MM.1S (cell line): ENCODE measurements around the gene FOXD1.

Experiments used
- EZH2phosphoT487 ChIP-seq: fragments of 300-600 bp; sonication (generic); IDR thresholded peaks from 2 replicates; pipeline ENCODE4 v1.6.1; 2018; ENCODE audit warnings: antibody characterized with exemption, low read length
- TF ChIP-seq, protein P1 (sequence below): fragments of 300-600 bp; sonication (generic); IDR thresholded peaks from 2 replicates; pipeline ENCODE4 v1.5.1; 2016; ENCODE audit warnings: antibody characterized with exemption, low read length, mixed read lengths

DNA sequence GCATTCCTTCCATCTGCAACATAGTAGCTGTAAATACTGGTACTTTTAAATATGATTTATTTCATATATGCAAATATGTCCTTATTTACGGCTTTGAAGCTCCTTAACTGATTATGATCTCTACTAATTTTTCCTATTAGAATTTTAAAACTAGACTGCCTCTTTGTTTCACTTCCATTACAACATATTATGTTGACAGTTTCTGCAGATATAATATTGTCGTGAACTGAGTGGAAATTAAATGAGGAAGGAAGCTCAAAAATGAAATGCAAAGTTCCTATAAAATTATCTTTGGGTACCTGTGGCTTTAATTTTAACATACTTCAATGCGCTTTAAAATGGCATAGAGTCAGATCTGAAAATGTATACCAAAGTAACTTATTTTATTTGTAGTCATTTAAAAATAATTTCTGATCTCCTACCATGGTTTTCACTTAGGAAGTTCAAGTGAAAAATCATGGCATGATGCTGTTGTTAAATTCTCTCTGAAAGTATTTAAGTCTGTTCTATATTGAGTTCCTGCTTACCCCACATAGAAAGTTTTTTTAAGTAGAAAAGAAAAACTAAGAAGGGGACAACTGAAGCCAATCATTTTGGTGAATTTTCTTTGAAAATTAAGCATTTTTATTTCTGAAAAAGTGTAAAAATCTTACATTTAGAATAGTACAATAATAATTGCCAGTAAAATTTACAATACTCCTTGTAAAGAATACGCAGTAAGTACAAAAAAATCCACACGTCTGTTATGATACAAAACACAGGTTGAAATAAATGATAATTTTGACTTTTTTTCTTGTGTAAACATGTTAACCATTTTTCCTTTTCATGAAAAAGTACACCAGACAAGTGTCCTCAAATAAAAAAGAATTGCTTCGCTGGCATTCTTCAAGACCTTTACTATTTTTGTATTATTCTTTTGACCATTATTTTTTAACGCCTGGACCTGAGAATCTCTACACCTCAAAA lies 2.6 kb downstream of the FOXD1 start:
- TF ChIP-seq, protein P1, sequence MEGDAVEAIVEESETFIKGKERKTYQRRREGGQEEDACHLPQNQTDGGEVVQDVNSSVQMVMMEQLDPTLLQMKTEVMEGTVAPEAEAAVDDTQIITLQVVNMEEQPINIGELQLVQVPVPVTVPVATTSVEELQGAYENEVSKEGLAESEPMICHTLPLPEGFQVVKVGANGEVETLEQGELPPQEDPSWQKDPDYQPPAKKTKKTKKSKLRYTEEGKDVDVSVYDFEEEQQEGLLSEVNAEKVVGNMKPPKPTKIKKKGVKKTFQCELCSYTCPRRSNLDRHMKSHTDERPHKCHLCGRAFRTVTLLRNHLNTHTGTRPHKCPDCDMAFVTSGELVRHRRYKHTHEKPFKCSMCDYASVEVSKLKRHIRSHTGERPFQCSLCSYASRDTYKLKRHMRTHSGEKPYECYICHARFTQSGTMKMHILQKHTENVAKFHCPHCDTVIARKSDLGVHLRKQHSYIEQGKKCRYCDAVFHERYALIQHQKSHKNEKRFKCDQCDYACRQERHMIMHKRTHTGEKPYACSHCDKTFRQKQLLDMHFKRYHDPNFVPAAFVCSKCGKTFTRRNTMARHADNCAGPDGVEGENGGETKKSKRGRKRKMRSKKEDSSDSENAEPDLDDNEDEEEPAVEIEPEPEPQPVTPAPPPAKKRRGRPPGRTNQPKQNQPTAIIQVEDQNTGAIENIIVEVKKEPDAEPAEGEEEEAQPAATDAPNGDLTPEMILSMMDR, result no peak
- no peak for TF ChIP-seq EZH2phosphoT487
